ENCODE measurements around the gene FBXL17.

GRCh38 chr5:108387758-108388157 is 5.9 kb upstream of the FBXL17 start:
- no peak for TF ChIP-seq FOXJ3 (CRISPR knock-in tag; IDR thresholded peaks at IDR 0.05)
- no peak for TF ChIP-seq MXI1 (IDR thresholded peaks at IDR 0.05; ENCODE audit: low read depth, low read length)
- TF ChIP-seq PBX3 (IDR thresholded peaks at IDR 0.05): no peak
- TF ChIP-seq RAD21 (IDR thresholded peaks at IDR 0.05; ENCODE audit: low read length): no peak
- TF ChIP-seq TAF1 (IDR thresholded peaks at IDR 0.05; ENCODE audit: borderline replicate concordance, low read depth, low read length): no peak

Data from SK-N-SH (cell line).